ENCODE measurements around the gene CRYZL1.
A peak's percentile ranks its signal among the peaks of the same experiment; 100 is the strongest.

Gene CRYZL1

DNA sequence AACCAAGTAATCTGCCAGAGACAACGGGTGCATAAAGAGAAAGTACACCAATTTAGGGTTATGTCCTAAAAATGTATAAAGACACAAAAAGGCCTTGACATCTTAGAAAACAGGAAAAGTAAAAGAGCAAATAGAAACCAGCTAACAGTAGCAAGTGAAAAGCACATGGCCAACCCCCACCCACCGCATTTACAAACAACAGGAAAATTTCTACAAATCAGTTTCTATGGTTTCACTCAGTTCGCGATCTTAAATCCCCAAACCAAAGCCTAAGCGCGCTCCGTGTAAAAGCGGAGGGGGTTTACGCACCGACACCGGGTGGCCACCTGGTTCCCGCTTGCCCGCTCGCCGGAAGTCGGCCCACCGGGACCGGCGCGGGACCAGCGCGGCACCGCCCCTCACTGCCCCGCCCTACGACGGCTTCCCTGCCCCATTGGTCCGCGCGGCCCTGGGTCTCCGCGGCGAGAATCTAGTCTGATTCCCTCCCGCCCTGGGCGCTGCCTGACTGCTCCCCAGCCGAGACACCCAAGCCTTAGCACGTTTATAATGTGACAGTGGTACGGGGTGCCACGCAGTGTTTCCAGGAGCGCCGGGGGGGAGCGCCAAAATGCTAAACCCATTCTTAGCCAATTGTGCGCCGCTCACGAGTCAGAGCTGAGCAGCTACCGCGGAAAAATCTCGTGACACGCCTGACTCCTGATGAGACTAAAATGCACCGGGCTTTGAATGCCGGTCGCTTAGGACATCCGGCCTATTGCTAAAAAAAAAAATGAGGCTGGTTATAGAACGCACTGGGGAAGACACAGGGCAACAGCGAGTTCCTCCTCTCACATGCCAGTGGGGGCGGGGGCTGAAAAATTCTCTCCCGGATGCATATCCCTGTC lies 99.5 kb downstream of the CRYZL1 start, which contains the start of gene GART:
GART (minus strand) TSS at position 362 of the 884 bp plus-strand sequence. CDS start 2,802 bp downstream, outside the sequence.
- Mint-ChIP-seq H3K9me3 (peaks cover 8% of the 10 kb centered on the region), H3K27me3 (no peaks in the 10 kb centered on the region), H3K4me3 (peak within 1 kb of the TSS; percentile 90), H3K4me1 (ENCODE audit: low read depth) (peaks cover 24% of the 10 kb centered on the region), H3K27ac (peak within 1 kb of the TSS; percentile 99), H3K36me3 (ENCODE audit: low read depth) (peaks cover 62% of the 10 kb centered on the region)
- intact Hi-C loops (cut with micrococcal nuclease): loop anchor here (2.0 to 5.0 kb wide), 2 partner anchors 47 to 50 kb away; partner anchors contain the start of genes DNAJC28 and DONSON

- H3K4me1 Mint-ChIP-seq (ENCODE audit: low read depth): peaks cover 23% of the 10 kb centered on the region
- H3K27me3 Mint-ChIP-seq: no peaks in the 10 kb centered on the region
- intact Hi-C loops (cut with micrococcal nuclease): loop anchor here (5.0 kb wide), 1 partner anchor 49 kb away; the partner anchor contains the start of gene DNAJC28
- H3K36me3 Mint-ChIP-seq (ENCODE audit: low read depth): peaks cover 60% of the 10 kb centered on the region
- peak overlapping the region; percentile 99 for H3K27ac Mint-ChIP-seq
- peaks cover 8% of the 10 kb centered on the region for H3K9me3 Mint-ChIP-seq
- H3K4me3 Mint-ChIP-seq: peak overlapping the region; percentile 90
These were observed 100.3 kb downstream of the CRYZL1 start for GRCh38 chr21:33541105-33541711.

GRCh38 chr21:33540711-33541104 lies 100.8 kb downstream of the CRYZL1 start:
- intact Hi-C loops (cut with micrococcal nuclease): loop anchor here (5.0 kb wide), 1 partner anchor 48 kb away; the partner anchor contains the start of gene DNAJC28
- Mint-ChIP-seq H3K4me3 (no peak overlapping the region), H3K27ac (peak overlapping the region; percentile 99), H3K36me3 (ENCODE audit: low read depth) (peaks cover 65% of the 10 kb centered on the region), H3K27me3 (no peaks in the 10 kb centered on the region), H3K4me1 (ENCODE audit: low read depth) (peaks cover 18% of the 10 kb centered on the region), H3K9me3 (peaks cover 8% of the 10 kb centered on the region)

DNA sequence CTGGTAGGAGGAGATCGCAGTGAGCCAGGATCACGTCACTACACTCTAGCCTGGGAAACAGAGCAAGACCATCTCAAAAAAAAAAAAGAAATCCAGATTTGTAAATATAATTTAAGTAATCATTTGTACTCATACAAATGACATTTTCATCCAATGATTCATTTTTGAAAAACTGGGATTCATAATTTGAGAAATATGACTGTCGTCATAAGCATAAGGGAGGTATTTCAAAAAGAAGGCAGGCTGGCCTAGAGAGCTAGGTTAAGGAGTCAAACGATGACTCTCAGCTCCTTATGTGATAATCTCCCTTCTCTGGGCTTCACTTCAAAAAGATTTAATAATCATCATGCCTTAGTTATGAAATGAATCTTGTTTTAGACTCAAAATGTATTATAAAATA lies 101.9 kb downstream of the CRYZL1 start:
- Mint-ChIP-seq H3K36me3 (ENCODE audit: low read depth) (peaks cover 76% of the 10 kb centered on the region), H3K4me1 (ENCODE audit: low read depth) (peaks cover 16% of the 10 kb centered on the region), H3K27ac (no peak overlapping the region), H3K4me3 (no peak overlapping the region), H3K9me3 (peaks cover 8% of the 10 kb centered on the region), H3K27me3 (no peaks in the 10 kb centered on the region)
- intact Hi-C loops (cut with micrococcal nuclease): loop anchor here (5.0 kb wide), 1 partner anchor 47 kb away; the partner anchor contains the start of gene DNAJC28

All from dendritic cell treated with granulocyte-macrophage colony-stimulating factor and Interleukin-4, amounts not matched to agents 40 ng/mL and 50 ng/mL, for 4 days (primary cell).